ENCODE measurements around the gene COL12A1.

GRCh38 chr6:75142721-75143120 is 63.1 kb downstream of the COL12A1 start:
- no peak for TF ChIP-seq CTCF (IDR thresholded peaks at IDR 0.05)
- no peak for TF ChIP-seq POLR2A (IDR thresholded peaks at IDR 0.05)
